ENCODE measurements around the gene IL1F10. TPM values are rescaled to one million over a fixed set of nuclear protein-coding genes. Genes with fewer than 3 reads are reported as not detected.

IL1F10 gene
- total and polyA plus RNA-seq, 2 of the 8 experiments (the other 6 are each of a cell fraction or from before 2014, with no cell fraction given): not detected

DNA sequence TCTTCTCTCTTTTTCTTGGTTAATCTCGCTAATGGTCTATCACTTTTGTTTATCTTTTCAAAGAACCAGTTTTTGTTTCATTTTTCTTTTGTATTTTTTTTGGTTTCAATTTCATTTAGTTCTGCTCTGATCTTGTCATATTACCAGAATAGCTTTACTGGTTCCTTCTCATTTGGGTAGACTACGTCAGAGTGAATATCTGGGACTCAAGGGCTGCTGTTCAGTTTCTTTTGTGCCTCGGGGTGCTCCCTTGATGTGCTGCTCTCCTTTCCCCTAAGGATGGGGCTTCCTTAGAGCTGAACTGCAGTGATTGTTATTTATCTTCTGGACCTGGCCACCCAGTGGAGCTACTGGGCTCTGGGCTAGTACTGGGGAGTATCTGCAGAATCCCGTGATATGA lies 30.3 kb downstream of the IL1F10 start:
- ChIA-PET CTCF (ENCODE audit: partially characterized antibody) (interaction anchor here (0.8 to 1.7 kb wide), 5 partner anchors 14 to 101 kb away, joined by 3 to 7 read pairs (median 3); no protein-coding TSS in a partner anchor), POLR2A (ENCODE audit: partially characterized antibody) (no interaction called here)
- H3K27ac ChIP-seq (ENCODE audit: low read depth, low read length): no peak overlapping the region
- 87% methylated on average over 4 of the region's 4 CpGs; no CpG with 5 or more reads in 1 of the 2 experiments for WGBS, 2 experiments (ENCODE audit: extremely low coverage in 1 of 2, insufficient coverage in 1 of 2, insufficient read length in 1 of 2, insufficient replicate concordance in 2 of 2, low coverage in 1 of 2, low lambda C conversion rate in 2 of 2, missing lambda C conversion rate in 1 of 2)
- H3K4me1 ChIP-seq (replicated peaks in 1 of 4; ENCODE audit: control insufficient read depth in 3 of 4, insufficient read depth in 4 of 4, low read length in 3 of 4): no peaks in the 10 kb centered on the region
- no peak overlapping the region for H3K9ac ChIP-seq (replicated peaks in 1 of 4; ENCODE audit: extremely low read depth in 1 of 4, low read depth in 3 of 4, low read length in 3 of 4)
- H3K23ac ChIP-seq (ENCODE audit: insufficient read length): no peak overlapping the region
- no peak overlapping the region for H4K5ac ChIP-seq (ENCODE audit: insufficient read length, low read depth, low read length)
- H3K4ac ChIP-seq (replicated peaks; ENCODE audit: insufficient read length, low read depth, low read length): no peak overlapping the region
- no peak overlapping the region for H3K18ac ChIP-seq (ENCODE audit: extremely low read depth, low read length)
- H2BK5ac ChIP-seq (ENCODE audit: low read depth, low read length): no peak overlapping the region
- H2AK5ac ChIP-seq (ENCODE audit: low read depth, low read length): no peak overlapping the region
- no peak overlapping the region for H4K91ac ChIP-seq (replicated peaks; ENCODE audit: insufficient read length, low read length)
- no peak overlapping the region for H4K8ac ChIP-seq (ENCODE audit: extremely low read depth, insufficient read depth, low read length)
- no peaks in the 10 kb centered on the region for H4K20me1 ChIP-seq (replicated peaks in 1 of 2; ENCODE audit: control insufficient read depth in 1 of 2, insufficient read depth in 2 of 2, low read length in 2 of 2)
- no peak overlapping the region for H2AFZ ChIP-seq (ENCODE audit: low read length)
- H2BK120ac ChIP-seq (replicated peaks; ENCODE audit: low read depth, low read length): no peak overlapping the region
- no peaks in the 10 kb centered on the region for H3K79me2 ChIP-seq (ENCODE audit: control insufficient read depth in 1 of 2, insufficient read depth in 2 of 2, low read length in 2 of 2)
- H2BK20ac ChIP-seq (ENCODE audit: low read length): no peak overlapping the region
- no peaks in the 10 kb centered on the region for H3K27me3 ChIP-seq (replicated peaks in 1 of 4; ENCODE audit: control insufficient read depth in 3 of 4, extremely low read depth in 1 of 4, insufficient read depth in 3 of 4, low read length in 3 of 4)
- H2BK15ac ChIP-seq (ENCODE audit: low read length): no peak overlapping the region
- no peaks in the 10 kb centered on the region for H3K79me1 ChIP-seq (ENCODE audit: low read depth, low read length)
- H3K14ac ChIP-seq (ENCODE audit: insufficient read length): no peak overlapping the region
- no peak overlapping the region for H3K4me3 ChIP-seq (ENCODE audit: extremely low read depth in 1 of 4, insufficient read depth in 2 of 4, low read depth in 3 of 4, low read length in 4 of 4)
- peaks cover 0 to 3% of the 10 kb centered on the region in 2 experiments; a peak in 1 of 4 replicates for H3K9me3 ChIP-seq (ENCODE audit: insufficient read depth in 2 of 2, low read depth in 1 of 2, low read length in 1 of 2)
- no peaks in the 10 kb centered on the region for H3K23me2 ChIP-seq (ENCODE audit: low read depth, low read length)
- FAIRE-seq: no peak
- no peaks in the 10 kb centered on the region for H3K36me3 ChIP-seq (ENCODE audit: control insufficient read depth in 2 of 4, insufficient read depth in 4 of 4, low read length in 3 of 4)
- no peak overlapping the region for H3K4me2 ChIP-seq (ENCODE audit: insufficient read depth in 1 of 2, low read depth in 2 of 2, low read length in 2 of 2)
- H3K56ac ChIP-seq (replicated peaks; ENCODE audit: insufficient read length, low read depth, low read length): no peak overlapping the region
- H2BK12ac ChIP-seq (ENCODE audit: low read depth, low read length): no peak overlapping the region
- DNase-seq (ENCODE audit: low read depth in 1 of 2, low spot score in 2 of 2): no peak
- no peak for TF ChIP-seq SP1 (IDR thresholded peaks at IDR 0.05; ENCODE audit: low read depth, low read length)
- no peak for TF ChIP-seq SUZ12 (IDR thresholded peaks at IDR 0.05; ENCODE audit: low read length)
- TF ChIP-seq RNF2 (IDR thresholded peaks at IDR 0.05; ENCODE audit: borderline replicate concordance, low read depth, low read length, missing control alignments, poor library complexity, severe bottlenecking): no peak
- TF ChIP-seq KDM1A (IDR thresholded peaks at IDR 0.05; ENCODE audit: borderline replicate concordance, low read length): no peak
- no peak for TF ChIP-seq TEAD4 (IDR thresholded peaks at IDR 0.05; ENCODE audit: low read depth, low read length)
- no peak for TF ChIP-seq EP300 (IDR thresholded peaks at IDR 0.05; ENCODE audit: borderline replicate concordance in 1 of 2, low read depth in 2 of 2, low read length in 2 of 2)
- TF ChIP-seq SP2 (IDR thresholded peaks at IDR 0.05; ENCODE audit: low read length): no peak
- TF ChIP-seq POLR2AphosphoS5 (IDR thresholded peaks at IDR 0.05; ENCODE audit: low read depth, low read length): no peak
- TF ChIP-seq, protein P1, sequence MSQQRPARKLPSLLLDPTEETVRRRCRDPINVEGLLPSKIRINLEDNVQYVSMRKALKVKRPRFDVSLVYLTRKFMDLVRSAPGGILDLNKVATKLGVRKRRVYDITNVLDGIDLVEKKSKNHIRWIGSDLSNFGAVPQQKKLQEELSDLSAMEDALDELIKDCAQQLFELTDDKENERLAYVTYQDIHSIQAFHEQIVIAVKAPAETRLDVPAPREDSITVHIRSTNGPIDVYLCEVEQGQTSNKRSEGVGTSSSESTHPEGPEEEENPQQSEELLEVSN (IDR thresholded peaks at IDR 0.05): no peak
- no peak for TF ChIP-seq ASH2L (IDR thresholded peaks at IDR 0.05; ENCODE audit: low read length)
- no peak for TF ChIP-seq BRCA1 (IDR thresholded peaks at IDR 0.05; ENCODE audit: low read depth, low read length)
- TF ChIP-seq RFX5 (IDR thresholded peaks at IDR 0.05; ENCODE audit: borderline replicate concordance, low read depth, low read length): no peak
- TF ChIP-seq GTF2F1 (IDR thresholded peaks at IDR 0.05; ENCODE audit: borderline replicate concordance, low read depth, low read length): no peak
- no peak for TF ChIP-seq SP4 (IDR thresholded peaks at IDR 0.05; ENCODE audit: low read length)
- no peak for TF ChIP-seq JUN (IDR thresholded peaks at IDR 0.05; ENCODE audit: low read depth, low read length)
